GM18873 (cell line): ENCODE results near the gene ANKS6.

Experiments used
- ATAC-seq: cut with Tn5 transposase; IDR thresholded peaks from one replicate; pipeline ENCODE4 v1.9.1; 2021; ENCODE audit warnings: mild to moderate bottlenecking, moderate library complexity, moderate number of reproducible peaks; ENCODE audit not compliant: unreplicated experiment, low FRiP score

ANKS6 gene

DNA sequence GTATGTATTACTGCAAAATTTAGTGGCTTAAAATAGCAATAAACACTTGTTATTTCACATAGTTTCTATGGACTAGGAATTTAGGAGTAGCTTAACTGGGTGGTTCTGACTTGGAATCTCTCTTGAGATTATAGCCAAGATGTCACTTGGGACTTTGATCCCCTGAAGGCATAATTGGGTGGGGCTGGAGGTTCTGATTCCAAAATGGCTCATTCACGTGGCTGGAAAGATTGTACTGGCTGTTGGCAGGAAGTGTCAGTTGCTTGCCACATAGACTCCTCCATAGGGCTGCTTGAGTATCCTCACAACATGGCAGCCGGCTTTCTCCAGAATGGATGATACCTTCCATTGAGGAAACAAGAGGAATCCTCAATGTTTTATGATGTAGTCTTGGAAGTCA is 22.4 kb upstream of the ANKS6 start:
- no peak for ATAC-seq

DNA sequence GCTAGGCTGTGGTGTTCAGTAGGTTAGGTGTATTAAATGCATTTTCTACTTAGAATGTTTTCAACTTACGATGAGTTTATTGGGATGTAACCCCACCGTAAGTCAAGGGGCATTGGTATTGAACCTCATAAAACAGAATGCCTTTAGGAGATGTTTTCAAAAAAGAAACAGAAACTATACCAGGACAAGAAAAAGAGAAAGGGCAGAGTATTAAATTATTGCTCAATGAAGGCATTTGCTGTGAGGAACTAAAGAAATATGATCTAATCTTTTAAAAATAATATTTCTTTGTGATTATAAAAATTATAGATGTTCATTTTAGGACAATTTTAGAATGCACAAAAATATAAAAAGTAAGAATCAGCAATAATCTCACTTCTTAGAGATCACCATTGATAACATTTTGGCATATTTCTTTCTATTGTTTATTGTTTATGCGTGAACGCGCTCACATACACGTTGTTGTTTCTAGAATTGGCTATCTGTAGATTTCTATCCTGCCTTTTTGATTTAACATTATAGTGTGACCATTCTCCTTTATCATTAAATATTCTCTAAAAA is 19.1 kb upstream of the ANKS6 start:
- no peak for ATAC-seq

DNA sequence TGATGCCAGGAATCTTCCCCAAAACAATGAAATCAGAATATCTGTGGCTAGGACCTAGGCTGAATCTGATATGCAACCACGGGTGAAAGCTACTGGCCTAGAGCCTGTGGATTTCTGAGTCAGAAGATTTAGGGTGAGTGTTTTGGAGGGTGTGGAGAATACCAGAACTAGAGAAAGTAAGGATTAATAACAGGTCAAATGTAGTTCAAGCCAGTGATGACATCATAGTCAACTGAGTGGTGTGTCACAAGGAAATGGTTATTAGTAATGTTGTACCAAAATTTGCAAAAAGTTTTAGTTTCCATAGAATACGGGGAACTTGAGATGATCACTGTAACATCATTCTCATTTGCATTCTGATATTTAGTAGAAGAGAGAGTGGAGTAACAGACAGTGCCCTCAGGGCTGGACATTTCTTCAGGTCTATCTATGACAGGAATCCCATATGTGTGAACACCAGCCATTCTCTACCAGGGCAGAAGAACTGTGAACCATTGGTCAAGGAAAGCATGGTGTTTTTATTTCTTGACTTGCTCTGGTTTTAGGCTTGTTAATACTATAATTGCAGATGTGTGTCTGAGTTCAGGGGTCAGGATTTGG is 14.8 kb upstream of the ANKS6 start:
- ATAC-seq = no peak

DNA sequence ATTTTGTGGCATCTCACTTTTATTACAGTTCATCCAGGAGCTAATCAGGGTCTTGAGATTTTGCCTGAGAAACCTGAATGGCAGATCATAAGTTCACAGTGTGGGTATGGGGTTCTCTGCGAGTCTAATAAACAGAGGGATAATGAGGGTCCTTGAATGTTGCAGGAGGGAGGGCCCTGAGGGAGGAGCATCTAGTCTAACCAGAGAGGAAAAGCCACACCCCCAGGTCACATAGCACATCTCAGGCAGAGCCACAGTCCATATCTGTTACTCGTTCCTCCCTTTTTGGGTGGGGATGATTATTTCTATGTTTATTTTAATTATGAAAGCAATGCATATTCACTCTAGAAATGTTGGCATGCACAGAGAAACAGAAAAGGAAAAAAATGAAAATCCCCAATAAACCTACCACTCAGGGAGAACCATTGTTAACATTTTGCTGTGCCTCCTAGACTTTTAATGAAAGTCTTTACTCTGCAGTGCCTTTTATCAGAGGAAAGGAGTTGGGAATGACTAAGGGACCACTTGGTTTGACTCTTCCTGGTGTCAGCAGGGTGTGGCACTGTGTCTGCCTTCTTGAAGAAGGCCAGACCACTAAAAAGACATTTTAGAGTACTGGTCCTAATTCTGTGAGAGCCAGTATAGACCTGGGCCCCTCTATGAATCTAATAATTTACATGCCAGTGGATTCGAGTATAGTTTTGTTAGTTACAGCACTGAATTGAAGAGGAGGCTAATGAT is 13.9 kb upstream of the ANKS6 start:
- no peak for ATAC-seq

DNA sequence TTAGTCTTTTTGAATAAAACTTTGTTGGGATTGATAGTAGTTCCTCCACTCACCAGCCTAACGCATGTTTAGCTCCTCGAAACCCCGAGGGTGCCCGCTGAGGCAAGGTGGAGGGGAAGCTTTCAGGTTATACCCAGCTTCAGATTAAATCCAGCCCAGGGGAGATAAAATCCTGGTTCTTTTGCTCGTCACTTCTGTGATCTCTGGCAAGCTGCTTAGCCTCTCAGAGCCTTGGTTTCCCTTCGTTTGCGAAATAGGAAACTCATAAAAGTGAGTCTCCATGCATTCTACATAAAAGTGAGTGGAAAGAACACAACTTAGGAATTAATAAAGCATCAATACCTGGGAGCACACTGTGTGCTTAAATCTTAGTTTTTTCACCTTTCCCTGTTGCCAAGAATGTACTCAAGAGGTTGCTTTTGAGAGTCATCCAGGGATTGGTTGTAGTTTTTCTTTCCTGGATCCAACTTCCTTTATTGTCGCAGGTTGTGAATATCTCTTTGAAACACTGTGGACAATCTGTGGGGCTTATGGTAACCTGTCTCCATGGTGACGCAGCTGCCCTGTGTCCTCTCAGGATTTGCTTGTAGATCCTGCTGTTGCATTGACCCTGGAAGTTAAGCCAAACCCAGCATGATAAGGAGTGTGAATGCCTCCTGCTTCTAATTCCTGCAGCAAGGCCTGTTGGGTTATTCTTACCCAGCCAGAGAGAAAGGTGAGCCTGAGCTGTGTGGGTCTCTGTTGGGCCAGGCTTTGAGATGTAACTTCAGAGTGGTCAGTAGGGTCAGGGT is 13.2 kb upstream of the ANKS6 start:
- no peak for ATAC-seq

DNA sequence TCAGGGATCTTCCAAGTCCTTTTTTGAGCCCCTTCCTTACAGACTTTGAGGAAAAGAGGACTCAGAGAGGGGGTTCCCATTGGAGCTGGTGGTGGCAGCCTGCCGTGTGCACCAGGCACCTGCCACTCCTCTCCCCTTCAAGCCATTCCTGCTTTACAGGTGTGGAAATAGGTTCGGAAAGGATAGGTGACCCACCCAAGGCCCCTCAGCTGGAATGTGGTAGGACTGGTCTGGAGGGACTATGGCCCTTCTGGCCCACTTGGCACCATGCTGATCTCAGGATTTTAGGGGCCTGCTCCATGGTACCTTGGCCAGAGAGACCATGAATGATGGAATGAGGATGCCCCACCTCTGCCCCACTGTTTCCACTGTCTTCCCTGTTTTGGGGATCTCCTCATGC is 12.5 kb upstream of the ANKS6 start:
- ATAC-seq = no peak

DNA sequence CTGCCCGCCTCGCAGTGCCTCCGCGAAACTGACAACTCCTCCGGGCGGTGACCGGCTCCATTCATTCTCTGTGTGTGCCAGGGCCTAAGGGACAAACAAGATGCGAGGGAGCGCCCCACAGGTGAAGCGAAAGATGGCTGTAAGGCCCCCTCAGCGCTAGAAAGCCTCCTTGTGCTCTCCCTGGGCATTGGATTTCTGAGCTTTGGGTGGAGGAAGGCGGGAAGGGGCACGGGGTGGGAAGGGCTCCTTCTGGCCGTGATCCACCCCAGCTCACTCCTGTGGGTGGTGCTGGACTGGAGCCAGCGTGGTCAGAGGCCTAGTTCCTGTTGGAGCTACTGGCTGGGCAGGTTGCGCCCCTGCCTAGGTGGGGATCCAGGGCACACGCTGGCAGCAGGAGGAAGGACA is 12.1 kb upstream of the ANKS6 start:
- no peak for ATAC-seq

DNA sequence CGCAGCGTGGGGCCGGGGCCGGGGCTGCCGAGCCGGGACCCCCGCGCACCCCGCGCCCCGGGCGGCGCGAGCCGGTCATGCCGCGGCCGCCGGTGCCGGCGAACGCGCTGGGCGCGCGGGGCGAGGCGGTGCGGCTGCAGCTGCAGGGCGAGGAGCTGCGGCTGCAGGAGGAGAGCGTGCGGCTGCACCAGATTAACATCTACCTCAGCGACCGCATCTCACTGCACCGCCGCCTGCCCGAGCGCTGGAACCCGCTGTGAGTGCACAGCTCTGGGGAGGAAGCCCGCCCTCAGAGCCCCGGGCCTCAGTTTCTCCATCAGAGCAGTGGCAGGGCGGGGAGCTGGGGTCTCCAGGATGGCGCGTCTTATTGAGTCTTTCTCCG is 11.4 kb upstream of the ANKS6 start:
- ATAC-seq = no peak

DNA sequence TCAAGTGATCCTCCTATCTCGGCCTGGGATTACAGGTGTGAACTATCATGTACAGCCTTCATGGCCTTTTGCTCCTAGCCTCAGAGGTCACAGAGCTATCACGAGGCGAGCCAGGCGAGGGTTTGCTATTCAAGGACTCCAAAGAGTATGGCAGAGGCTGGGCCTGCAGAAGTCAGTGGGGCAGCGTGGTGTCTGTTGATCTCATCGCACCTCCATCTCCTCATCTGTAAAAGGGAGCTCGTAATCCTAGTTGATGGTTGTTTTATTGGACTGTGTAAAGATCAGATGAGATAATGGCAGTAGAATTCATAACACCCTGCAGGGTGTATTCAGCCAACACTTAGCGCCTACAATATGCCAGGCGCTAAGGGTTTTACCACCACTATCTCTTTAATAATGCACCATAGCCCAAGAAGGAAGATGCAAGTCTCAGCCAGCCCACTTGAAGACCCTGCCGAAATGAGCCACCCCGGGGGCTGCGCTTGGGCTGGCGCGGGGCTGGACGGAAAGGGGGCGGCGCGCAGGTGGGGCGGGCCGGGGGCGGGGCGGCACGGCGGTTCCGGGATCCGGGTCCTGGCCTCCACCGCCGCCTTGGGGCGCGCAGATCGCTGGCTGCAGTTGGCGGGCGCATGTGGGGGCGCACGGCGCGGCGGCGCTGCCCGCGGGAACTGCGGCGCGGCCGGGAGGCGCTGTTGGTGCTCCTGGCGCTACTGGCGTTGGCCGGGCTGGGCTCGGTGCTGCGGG is 10.9 kb upstream of the ANKS6 start, which contains the start of gene GALNT12:
Gene GALNT12, plus strand, starts transcription at position 601 of the 744 bp plus-strand sequence. Its CDS starts 29 bp downstream, at position 630.
- no peak for ATAC-seq

DNA sequence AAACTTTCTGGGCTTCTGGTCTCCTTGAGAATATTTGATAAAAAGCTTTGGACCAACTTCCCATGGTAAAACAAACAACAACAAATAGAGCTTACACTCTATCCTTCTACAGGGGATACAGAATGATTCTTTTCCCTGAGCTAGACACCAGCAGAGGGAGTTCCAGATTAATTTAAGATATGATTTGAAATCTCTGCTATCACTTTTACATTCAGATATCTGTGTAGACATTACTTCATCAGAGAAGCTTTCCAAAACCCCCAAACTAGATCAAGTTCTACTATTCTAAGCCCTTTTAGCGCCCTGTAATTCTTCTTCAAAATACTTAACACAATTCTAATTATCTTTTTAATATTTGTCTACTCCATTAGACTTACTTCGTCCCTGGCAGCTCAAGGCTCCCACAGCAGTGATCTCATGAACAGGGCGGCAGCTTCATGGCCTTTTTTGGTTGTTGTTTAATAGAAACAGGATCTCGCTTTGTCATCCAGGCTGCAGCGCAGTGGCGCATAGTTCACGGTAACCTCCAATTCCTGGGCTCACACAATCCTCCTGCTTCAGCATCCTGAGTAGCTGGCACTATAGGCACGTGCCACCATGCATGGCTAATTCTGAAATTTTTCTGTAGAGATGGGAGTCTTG is 10.2 kb upstream of the ANKS6 start:
- ATAC-seq = no peak

DNA sequence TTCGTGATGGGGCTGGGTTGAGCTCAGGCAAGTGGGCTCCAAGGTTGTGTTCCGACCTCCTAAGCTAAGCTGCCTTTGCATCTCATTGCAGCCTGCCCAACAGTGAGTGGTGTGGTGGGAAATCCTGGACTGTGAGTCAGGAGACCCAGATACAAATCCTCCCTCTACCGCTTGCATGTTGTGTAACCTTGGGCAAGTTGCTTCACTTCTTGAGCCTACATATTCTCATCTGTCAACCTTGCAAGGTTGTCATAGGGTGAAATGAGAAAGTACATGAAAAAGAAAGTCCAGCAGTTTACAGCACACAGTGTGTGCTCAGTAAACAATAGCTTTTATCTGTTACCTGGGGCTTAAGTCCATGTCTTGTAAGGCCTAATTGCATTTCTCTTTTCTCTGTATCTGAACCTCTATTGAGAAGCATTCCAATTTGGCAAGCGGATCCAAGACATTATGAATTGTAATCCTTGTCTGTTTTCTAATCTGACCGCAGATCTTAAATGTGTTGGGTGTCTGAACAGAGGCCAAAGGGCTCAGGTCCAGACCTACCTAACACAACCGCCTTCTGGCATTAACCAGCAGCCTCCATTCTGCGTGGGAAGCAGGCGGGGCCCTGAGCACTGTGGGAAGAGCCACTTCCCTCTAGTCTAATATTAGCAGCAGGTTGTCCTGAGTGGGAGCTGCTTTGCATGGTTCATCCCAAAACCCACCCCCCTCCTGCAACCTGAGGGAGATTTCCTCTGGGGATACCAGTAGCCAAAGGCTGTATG is 9.3 kb upstream of the ANKS6 start:
- no peak for ATAC-seq

DNA sequence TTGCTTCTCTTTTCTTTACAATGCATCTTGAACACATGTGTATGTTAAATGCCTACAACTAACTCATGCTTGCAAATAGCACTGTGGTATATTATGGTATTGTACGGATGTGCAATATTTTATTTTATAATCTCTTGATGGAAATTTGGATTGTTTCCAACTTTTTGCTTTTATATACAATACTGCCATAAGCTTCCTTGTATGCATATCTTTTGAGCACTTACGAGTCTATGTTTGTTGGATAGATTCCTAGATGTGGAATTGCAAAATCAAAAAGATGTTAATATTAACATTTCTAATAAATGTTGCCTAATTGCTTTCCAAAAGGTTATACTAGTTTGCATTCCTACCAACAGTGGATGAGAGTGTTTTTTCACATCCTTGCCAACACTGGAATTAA is 7.7 kb upstream of the ANKS6 start:
- ATAC-seq = no peak

DNA sequence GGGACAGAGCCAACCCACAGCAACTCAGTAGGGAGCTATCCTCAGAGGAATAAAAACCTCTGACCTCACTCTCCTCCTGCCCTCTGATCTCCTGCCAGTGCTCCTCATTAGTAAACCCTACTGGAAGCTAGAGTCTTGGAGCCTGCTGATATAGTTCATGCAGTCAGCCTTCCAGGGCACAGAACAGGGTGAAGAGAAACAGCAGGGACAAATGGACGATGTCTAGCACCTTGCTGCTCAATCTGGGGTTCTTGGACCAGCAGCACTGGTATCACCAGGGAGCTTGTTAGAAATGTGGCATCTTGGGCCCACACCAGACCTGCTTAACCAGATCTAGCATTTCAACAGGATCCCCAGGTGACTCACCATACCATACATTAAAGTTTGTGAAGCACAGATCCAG is 5.6 kb upstream of the ANKS6 start:
- ATAC-seq = no peak

DNA sequence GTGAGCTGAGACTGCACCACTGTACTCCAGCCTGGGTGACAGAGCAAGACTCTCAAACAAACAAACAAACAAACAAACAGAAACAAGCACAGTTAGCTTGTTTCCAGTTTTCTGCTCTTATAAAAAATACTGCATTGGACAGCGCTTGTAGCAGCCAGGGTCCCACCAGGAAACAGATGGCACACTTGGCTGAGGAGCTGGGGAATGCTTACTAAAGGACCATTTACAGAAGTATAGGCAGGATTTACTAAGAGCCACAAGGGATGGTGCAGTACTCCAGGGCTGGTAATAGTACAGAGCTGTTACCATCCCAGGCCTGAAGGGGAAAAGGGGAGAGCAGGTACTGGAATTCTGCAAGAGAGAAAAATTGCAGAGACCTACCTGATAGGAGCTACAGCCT is 5.2 kb upstream of the ANKS6 start:
- no peak for ATAC-seq

DNA sequence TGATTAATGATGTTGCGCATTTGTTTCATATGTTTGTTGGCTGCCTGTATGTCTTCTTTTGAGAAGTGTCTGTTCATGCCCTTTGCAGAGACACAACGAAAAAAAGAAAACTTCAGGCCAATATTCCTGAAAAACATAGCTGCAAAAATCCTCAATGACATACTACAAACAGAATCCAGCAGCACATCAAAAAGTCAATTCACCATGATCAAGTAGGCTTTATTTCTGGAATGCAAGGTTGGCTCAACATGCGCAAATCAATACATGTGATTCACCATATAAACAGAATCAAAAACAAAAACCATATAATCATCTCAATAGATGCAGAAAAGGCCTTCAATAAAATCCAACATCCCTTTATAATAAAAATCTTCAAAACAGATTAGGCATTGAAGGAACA is 1.9 kb upstream of the ANKS6 start:
- ATAC-seq = no peak

DNA sequence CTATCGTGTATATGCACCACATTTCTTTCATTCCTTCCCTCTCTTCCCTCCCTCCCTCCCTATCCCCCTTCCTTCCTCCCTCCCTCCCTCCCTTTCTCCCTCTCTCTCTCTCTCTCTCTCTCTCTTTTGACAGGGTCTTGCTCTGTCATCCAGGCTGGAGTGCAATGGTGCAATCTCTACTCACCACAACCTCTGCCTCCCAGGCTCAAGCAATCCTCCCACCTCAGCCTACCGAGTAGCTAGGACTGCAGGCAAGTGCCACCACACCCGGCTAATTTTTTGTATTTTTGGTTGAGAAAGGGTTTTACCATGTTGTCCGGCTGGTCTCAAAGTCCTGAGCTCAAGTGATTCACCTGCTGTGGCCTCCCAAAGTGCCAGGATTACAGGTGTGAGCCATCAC is 1.1 kb upstream of the ANKS6 start:
- no peak for ATAC-seq

DNA sequence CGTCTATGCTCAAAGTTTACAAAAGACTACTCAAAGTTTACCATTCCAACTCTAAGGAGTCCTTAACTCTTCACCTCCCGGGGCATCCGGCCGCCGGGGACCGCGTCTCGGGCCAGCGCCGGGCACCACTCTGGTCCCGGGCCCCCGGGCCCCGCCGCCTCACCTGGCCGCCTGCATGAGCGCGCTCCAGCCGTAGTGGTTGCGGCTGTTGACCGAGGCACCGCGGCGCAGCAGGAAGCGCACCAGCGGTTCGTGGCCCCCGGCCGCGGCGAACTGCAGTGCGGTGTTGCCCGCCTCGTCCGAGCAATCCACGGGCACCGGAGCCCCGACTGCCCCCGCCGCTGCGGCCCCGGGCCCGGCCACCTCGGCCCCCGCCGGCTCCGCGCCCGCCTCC is 388 bp downstream of the ANKS6 start:
- no peak for ATAC-seq

DNA sequence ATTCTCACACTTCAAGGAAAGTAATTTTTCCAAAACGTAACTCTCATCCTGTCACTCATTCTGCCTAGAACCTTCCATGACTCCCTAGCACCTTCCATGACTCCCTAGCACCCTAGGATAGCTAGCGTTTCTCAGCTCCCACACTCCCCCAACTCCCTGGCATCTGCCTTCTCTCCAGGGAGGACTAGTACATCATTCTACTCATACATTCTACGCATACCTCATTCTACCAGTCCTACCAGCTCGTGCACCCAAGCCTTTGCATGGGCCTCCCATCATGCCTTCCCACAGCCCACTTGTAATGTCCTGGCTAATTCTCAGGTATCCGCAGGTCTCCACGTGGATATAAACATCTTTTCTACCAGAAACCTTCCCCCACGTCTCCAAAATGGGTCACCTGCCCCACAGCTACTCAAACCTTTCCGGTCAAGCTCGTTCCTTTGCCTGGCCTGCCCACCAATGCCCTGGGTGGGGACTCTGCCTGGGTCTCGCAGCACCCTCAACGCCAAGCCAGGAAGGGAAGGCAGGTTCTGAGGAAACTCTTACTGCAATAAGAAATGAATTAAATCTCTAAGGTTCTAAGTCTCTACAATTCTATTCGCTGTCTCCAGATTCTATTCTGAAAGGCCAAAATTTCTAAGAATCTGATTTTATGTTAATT is 930 bp downstream of the ANKS6 start:
- ATAC-seq = no peak

DNA sequence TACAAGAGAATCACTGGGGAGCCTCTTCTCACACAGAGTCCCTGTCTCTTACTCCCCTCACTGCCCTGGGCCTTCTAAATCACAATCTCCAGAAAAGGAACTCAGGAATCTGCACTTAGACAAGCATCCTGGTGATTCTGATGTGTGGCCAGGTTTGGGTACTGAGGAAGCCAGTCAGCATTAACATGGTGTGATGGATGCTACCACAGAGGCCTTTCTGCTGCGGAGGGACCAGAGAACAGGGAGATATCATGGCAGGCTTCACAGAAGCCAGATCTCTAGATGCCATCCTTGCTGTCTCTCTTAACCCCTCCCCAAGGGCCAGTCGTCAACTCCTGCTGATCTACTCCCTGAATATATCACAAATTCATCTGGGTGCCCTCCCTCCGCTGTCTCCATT is 1.6 kb downstream of the ANKS6 start:
- ATAC-seq = no peak
